ENCODE measurements around the gene PLCH2. TPM values are rescaled to one million over a fixed set of nuclear protein-coding genes. Genes with fewer than 3 reads are reported as not detected.

PLCH2 gene
- polyA plus RNA-seq, 1 donor from 2014 or later, result 5.7 TPM

DNA sequence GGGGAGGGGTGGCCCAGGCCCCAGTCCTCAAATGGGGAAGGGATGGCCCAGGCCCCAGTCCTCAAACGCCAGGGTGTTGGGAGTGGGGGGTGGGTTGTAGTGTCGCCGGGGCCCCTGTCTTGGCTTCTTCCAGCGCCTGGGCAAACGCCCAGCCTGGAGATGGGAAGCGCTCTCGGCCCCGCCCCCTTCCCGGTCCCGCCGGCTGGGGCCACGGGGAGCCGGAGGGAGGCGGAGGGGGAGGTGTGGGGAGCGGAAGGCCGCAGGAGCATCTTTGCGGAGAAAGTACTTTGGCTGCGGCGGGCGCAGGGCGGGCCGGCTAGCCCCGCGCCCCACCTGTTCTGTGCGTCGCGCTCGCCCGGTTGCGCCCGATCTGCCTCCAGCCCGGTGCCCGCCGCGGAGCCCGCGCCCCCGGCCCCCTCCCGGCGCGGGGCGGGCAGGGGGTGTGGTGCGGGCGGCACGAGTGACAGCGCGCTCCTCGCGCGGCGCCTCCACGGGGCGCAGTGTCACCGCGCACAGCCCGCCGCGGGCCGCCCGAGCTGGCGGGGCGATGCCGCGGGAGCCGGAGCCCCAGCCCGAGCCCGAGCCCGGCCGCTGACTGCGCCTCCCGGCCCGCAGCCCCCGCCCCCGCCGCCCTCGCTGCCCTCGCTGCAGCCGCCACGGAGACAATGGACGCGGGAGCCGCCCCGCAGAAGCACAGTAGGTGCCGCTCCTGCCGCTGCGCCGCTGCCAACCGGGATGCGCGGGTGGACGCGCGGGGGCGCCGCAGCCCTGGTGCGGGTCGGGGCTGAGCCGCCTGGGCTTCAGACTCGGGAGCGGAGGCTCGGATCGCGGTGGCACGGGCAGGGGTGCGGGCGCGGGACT lies 32.6 kb upstream of the PLCH2 start:
- Histone ChIP-seq H4K20me1 (ENCODE audit: insufficient read depth) (no peaks in the 10 kb centered on the region), H3F3A (ENCODE audit: insufficient read depth, low read length, poor library complexity, severe bottlenecking) (no peaks in the 10 kb centered on the region), H3K9ac (ENCODE audit: low read length) (peak overlapping the region; percentile 55), H3K9me3 (ENCODE audit: low read length) (no peaks in the 10 kb centered on the region), H3K36me3 (ENCODE audit: insufficient read depth, low read length) (no peaks in the 10 kb centered on the region), H3K27me3 (ENCODE audit: insufficient read depth, low read depth, low read length) (no peaks in the 10 kb centered on the region), H3K4me2 (ENCODE audit: low read length) (peak overlapping the region; percentile 1), H2AFZ (ENCODE audit: low read depth, low read length) (no peak overlapping the region), H3K4me3 (ENCODE audit: low read length) (peak overlapping the region; percentile 64), H3K79me2 (replicated peaks; ENCODE audit: insufficient read depth, low read length) (no peaks in the 10 kb centered on the region), H3K27ac (ENCODE audit: low read length) (no peak overlapping the region), H3K9me2 (ENCODE audit: insufficient read depth, low read length) (no peaks in the 10 kb centered on the region)
- TF ChIP-seq POLR2AphosphoS5 (IDR thresholded peaks at IDR 0.05), result peak; percentile 62
- TF ChIP-seq, protein P1, sequence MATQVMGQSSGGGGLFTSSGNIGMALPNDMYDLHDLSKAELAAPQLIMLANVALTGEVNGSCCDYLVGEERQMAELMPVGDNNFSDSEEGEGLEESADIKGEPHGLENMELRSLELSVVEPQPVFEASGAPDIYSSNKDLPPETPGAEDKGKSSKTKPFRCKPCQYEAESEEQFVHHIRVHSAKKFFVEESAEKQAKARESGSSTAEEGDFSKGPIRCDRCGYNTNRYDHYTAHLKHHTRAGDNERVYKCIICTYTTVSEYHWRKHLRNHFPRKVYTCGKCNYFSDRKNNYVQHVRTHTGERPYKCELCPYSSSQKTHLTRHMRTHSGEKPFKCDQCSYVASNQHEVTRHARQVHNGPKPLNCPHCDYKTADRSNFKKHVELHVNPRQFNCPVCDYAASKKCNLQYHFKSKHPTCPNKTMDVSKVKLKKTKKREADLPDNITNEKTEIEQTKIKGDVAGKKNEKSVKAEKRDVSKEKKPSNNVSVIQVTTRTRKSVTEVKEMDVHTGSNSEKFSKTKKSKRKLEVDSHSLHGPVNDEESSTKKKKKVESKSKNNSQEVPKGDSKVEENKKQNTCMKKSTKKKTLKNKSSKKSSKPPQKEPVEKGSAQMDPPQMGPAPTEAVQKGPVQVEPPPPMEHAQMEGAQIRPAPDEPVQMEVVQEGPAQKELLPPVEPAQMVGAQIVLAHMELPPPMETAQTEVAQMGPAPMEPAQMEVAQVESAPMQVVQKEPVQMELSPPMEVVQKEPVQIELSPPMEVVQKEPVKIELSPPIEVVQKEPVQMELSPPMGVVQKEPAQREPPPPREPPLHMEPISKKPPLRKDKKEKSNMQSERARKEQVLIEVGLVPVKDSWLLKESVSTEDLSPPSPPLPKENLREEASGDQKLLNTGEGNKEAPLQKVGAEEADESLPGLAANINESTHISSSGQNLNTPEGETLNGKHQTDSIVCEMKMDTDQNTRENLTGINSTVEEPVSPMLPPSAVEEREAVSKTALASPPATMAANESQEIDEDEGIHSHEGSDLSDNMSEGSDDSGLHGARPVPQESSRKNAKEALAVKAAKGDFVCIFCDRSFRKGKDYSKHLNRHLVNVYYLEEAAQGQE (IDR thresholded peaks at IDR 0.05; ENCODE audit: borderline replicate concordance), result no peak
- no peak for TF ChIP-seq MXI1 (conservative IDR thresholded peaks at IDR 0.05; ENCODE audit: poor library complexity, severe bottlenecking)
- TF ChIP-seq TAF1 (IDR thresholded peaks at IDR 0.05; ENCODE audit: low read depth), result no peak
- TF ChIP-seq EP300 (conservative IDR thresholded peaks at IDR 0.05; ENCODE audit: poor library complexity, severe bottlenecking), result no peak
- TF ChIP-seq EZH2 (IDR thresholded peaks at IDR 0.05; ENCODE audit: borderline replicate concordance, insufficient read depth, low read length, poor library complexity, severe bottlenecking), result no peak
- TF ChIP-seq, protein P2, sequence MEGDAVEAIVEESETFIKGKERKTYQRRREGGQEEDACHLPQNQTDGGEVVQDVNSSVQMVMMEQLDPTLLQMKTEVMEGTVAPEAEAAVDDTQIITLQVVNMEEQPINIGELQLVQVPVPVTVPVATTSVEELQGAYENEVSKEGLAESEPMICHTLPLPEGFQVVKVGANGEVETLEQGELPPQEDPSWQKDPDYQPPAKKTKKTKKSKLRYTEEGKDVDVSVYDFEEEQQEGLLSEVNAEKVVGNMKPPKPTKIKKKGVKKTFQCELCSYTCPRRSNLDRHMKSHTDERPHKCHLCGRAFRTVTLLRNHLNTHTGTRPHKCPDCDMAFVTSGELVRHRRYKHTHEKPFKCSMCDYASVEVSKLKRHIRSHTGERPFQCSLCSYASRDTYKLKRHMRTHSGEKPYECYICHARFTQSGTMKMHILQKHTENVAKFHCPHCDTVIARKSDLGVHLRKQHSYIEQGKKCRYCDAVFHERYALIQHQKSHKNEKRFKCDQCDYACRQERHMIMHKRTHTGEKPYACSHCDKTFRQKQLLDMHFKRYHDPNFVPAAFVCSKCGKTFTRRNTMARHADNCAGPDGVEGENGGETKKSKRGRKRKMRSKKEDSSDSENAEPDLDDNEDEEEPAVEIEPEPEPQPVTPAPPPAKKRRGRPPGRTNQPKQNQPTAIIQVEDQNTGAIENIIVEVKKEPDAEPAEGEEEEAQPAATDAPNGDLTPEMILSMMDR (IDR thresholded peaks at IDR 0.05; ENCODE audit: poor library complexity, severe bottlenecking), result peak; percentile 74
- peak; percentile 69 for TF ChIP-seq SMC3 (conservative IDR thresholded peaks at IDR 0.05; ENCODE audit: poor library complexity)
- TF ChIP-seq RAD21 (conservative IDR thresholded peaks at IDR 0.05), result peak; percentile 73

DNA sequence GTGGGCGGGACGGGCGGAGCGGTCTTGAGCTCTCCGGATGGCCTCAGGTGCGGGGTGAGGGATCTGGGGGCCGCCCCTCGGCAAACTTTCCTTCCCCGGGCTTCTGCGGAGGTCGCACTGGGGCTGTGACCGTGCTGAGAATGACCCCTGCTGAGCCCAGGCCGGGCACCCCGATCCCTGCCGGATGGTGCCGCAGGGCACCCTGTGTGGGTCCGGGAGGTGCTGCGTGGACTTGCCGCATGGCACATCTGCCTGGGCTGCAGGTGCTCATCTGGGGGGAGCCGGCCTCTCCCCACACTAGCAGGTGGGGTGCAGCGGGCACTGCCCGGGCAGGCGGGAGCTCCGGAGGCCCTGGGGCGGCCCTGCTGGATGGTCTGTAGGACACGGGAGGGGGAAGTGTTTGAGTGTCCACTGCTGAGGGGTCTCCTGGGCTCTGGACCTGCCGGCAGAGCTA lies 31.9 kb upstream of the PLCH2 start:
- Histone ChIP-seq H3K27ac (ENCODE audit: low read length) (no peak overlapping the region), H3K9me3 (ENCODE audit: low read length) (no peaks in the 10 kb centered on the region), H2AFZ (ENCODE audit: low read depth, low read length) (no peak overlapping the region), H3K4me3 (ENCODE audit: low read length) (peak overlapping the region; percentile 64), H3K27me3 (ENCODE audit: insufficient read depth, low read depth, low read length) (no peaks in the 10 kb centered on the region), H3K79me2 (replicated peaks; ENCODE audit: insufficient read depth, low read length) (no peaks in the 10 kb centered on the region), H3K4me2 (ENCODE audit: low read length) (peak overlapping the region; percentile 1), H3K9ac (ENCODE audit: low read length) (peak overlapping the region; percentile 55), H4K20me1 (ENCODE audit: insufficient read depth) (no peaks in the 10 kb centered on the region), H3F3A (ENCODE audit: insufficient read depth, low read length, poor library complexity, severe bottlenecking) (no peaks in the 10 kb centered on the region), H3K9me2 (ENCODE audit: insufficient read depth, low read length) (no peaks in the 10 kb centered on the region), H3K36me3 (ENCODE audit: insufficient read depth, low read length) (no peaks in the 10 kb centered on the region)
- TF ChIP-seq, protein P1 (IDR thresholded peaks at IDR 0.05; ENCODE audit: borderline replicate concordance), result no peak
- TF ChIP-seq SMC3 (conservative IDR thresholded peaks at IDR 0.05; ENCODE audit: poor library complexity), result no peak
- TF ChIP-seq TAF1 (IDR thresholded peaks at IDR 0.05; ENCODE audit: low read depth), result no peak
- TF ChIP-seq RAD21 (conservative IDR thresholded peaks at IDR 0.05), result peak; percentile 9
- no peak for TF ChIP-seq EZH2 (IDR thresholded peaks at IDR 0.05; ENCODE audit: borderline replicate concordance, insufficient read depth, low read length, poor library complexity, severe bottlenecking)
- TF ChIP-seq, protein P2 (IDR thresholded peaks at IDR 0.05; ENCODE audit: poor library complexity, severe bottlenecking), result peak; percentile 32
- no peak for TF ChIP-seq POLR2AphosphoS5 (IDR thresholded peaks at IDR 0.05)
- TF ChIP-seq MXI1 (conservative IDR thresholded peaks at IDR 0.05; ENCODE audit: poor library complexity, severe bottlenecking), result no peak
- no peak for TF ChIP-seq EP300 (conservative IDR thresholded peaks at IDR 0.05; ENCODE audit: poor library complexity, severe bottlenecking)
